Stimulated activated CD4-positive, alpha-beta T cell treated with anti-CD3 and anti-CD28 coated beads, Interleukin-1b, Interleukin-23, amount 100 ng/mL, for 24 hours (primary cell): Measurements from ENCODE around the gene TARS3.

Source experiments
- DNase-seq, 4 experiments: peaks; one replicate each; pipeline ENCODE4 v3.0.0-alpha.2; 2020; ENCODE audit warnings: low read depth in 4 of 4, low spot score in 1 of 4

The TARS3 gene

GRCh38 chr15:101625980-101626379, 98.3 kb downstream of the TARS3 start:
- DNase-seq: no peak

- no peak for DNase-seq
These were observed 99.1 kb downstream of the TARS3 start for GRCh38 chr15:101625184-101625583.

- DNase-seq: no peak
These were observed 100.6 kb downstream of the TARS3 start for GRCh38 chr15:101623367-101624304.

GRCh38 chr15:101621961-101622360, 102.3 kb downstream of the TARS3 start:
- DNase-seq: no peak

DNA sequence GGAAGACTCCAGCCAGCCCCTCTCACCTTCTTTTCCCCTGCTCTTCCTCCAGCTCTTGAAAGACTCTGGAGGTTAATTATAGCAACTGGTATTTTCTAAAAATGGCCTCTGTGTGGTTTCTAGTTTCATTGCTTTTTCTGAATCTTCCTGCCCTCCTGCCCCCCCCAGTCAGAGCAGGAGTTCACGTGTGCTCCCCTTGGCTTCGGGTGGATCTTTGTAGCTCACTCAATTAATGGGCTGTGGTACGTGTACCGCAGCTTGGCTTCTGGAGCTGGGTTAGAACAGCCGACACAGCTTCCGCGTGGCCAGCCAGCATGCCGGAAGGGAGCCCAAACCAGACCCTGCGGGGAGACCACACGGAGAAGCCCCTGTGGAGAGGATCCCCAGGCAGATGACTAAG, 103.6 kb downstream of the TARS3 start:
- DNase-seq: no peak

DNA sequence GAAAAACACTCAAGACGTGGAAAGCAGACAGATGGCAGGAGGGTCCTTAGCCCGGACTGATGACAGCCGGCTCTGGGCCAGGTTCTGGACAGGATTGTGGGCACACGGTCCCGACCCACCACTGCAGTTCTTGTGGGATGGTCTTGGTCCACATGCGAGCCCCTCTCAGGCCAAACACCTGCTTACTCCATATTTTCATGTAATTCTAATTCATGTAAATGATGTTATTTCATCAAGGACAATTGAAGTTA, 104.7 kb downstream of the TARS3 start:
- no peak for DNase-seq

- no peak for DNase-seq
These were observed 105.2 kb downstream of the TARS3 start for GRCh38 chr15:101618851-101619614.

GRCh38 chr15:101618076-101618475, 106.2 kb downstream of the TARS3 start:
- DNase-seq: no peak

GRCh38 chr15:101617390-101617965, 106.8 kb downstream of the TARS3 start:
- no peak for DNase-seq

- no peak for DNase-seq
These were observed 108.1 kb downstream of the TARS3 start for GRCh38 chr15:101615986-101616848.

- no peak for DNase-seq
These were observed 108.8 kb downstream of the TARS3 start for GRCh38 chr15:101615414-101615985.

GRCh38 chr15:101614761-101615160, 109.5 kb downstream of the TARS3 start:
- DNase-seq: no peak

- DNase-seq: no peak
These were observed 110.2 kb downstream of the TARS3 start for GRCh38 chr15:101614001-101614585.

DNA sequence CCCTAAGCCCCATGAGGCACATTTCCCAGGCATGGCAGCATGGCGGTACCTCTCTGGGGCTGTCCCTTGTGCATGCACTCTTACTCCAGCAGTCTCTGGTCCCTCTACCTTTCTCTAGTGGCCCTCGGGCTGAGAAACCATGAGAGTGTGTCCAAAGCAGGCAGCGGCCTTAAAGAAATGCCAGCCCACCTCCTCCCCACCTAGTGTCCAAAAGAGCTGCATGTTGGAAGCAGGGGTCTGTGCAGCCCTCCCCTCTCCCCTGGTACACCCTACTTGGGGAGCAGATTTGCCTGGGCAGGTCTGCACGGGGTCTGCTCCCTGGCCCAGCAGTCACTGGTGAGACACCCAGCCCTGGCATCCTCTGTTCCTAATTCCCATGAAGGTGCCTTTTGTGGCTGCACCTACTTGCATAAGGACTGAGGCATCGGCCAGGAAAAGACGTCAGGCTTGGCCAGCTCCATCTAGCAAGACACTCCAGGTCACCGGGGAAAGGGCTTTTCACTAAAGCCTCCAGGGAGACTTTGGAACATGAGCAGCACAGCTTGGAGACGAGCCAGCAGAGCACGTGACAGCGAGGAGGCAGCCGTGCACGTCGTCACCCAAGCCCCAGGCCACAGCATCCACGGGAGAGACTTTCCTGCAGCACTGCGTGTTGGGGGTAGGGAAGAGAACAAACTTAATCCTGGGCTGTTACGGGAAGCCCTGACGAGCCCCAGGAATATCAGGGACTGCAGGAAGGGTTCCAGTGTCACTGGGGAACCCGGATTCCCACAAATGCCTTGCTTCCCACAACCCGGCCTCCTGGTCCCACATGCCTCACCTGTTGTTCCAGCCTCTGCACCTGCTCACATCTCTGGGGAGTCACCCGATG, 110.9 kb downstream of the TARS3 start:
- DNase-seq: no peak

- no peak for DNase-seq
These were observed 111.6 kb downstream of the TARS3 start for GRCh38 chr15:101612676-101613075.

- DNase-seq: no peak
These were observed 112.5 kb downstream of the TARS3 start for GRCh38 chr15:101611580-101612299.

DNA sequence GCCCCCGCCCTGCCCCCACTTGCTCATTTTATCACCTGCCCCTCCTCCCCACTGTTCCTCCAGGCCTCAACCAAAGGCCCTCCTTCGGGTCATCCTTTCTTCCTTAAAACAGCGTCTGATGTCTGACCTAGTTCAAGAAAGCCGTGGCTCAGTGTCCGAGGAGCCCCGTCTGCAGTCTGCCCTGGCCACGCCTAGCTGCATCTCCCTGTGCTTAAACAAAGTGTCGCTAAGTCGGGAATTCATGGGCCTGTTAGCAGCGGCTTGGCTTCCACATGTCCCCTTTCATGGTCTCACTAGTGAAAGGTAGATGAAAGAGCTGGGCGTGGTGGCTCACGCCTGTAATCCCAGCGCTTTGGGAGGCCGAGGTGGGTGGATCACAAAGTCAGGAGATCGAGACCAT, 113.3 kb downstream of the TARS3 start:
- DNase-seq: no peak

GRCh38 chr15:101610611-101611000, 113.7 kb downstream of the TARS3 start:
- no peak for DNase-seq
